Smooth muscle cell (in vitro differentiated cells): Measurements from ENCODE around the gene ANTXRL. TPM values are rescaled to one million over a fixed set of nuclear protein-coding genes. Genes with fewer than 3 reads are reported as not detected.

Experiments used
- DNase-seq: peaks from one replicate; lab custom pipeline; 2025; ENCODE audit not compliant: unreplicated experiment; lab: John Stamatoyannopoulos, UW
- H2AFZ ChIP-seq: fragments of 200-600 bp; sonication (generic); 2 replicates; pipeline ENCODE4 v1.6.0; 2016; ENCODE audit warnings: antibody characterized with exemption, low read depth, mild to moderate bottlenecking
- H3F3A ChIP-seq: fragments of 200-600 bp; sonication (generic); 2 replicates; pipeline ENCODE4 v1.6.0; 2017; ENCODE audit warnings: antibody characterized with exemption, low read depth
- H3K27ac ChIP-seq: fragments of 200-600 bp; sonication (generic); 2 replicates; pipeline ENCODE4 v1.5.1; 2016; ENCODE audit warnings: low read depth, mild to moderate bottlenecking
- H3K27me3 ChIP-seq: fragments of 200-600 bp; sonication (generic); 2 replicates; pipeline ENCODE4 v1.6.1; 2016; ENCODE audit warnings: low read depth, mild to moderate bottlenecking
- H3K36me3 ChIP-seq: fragments of 200-600 bp; sonication (generic); 2 replicates; pipeline ENCODE4 v1.5.1; 2016; ENCODE audit warnings: low read depth
- H3K4me1 ChIP-seq: fragments of 200-600 bp; sonication (generic); 2 replicates; pipeline ENCODE4 v1.5.1; 2016; ENCODE audit warnings: low read depth
- H3K4me2 ChIP-seq: fragments of 200-600 bp; sonication (generic); 2 replicates; pipeline ENCODE4 v1.6.0; 2016; ENCODE audit warnings: mild to moderate bottlenecking
- H3K4me3 ChIP-seq: fragments of 200-600 bp; sonication (generic); 2 replicates; pipeline ENCODE4 v1.5.1; 2016; ENCODE audit warnings: mild to moderate bottlenecking
- H3K79me2 ChIP-seq: fragments of 200-600 bp; sonication (generic); 2 replicates; pipeline ENCODE4 v1.6.0; 2016; ENCODE audit warnings: low read depth, mild to moderate bottlenecking
- H3K9ac ChIP-seq: fragments of 200-600 bp; sonication (generic); 2 replicates; pipeline ENCODE4 v1.6.0; 2016; ENCODE audit warnings: low read depth
- H3K9me3 ChIP-seq: fragments of 200-600 bp; sonication (generic); replicated peaks from 2 replicates; pipeline ENCODE4 v1.5.1; 2016; ENCODE audit warnings: low read depth
- H4K20me1 ChIP-seq: fragments of 200-600 bp; sonication (generic); 2 replicates; pipeline ENCODE4 v1.6.0; 2016; ENCODE audit warnings: low read depth
- CTCF ChIP-seq: fragments of 200-600 bp; sonication (generic); IDR thresholded peaks from 2 replicates; pipeline ENCODE4 v1.5.1; 2017; ENCODE audit warnings: borderline replicate concordance, mild to moderate bottlenecking, antibody characterized with exemption; ENCODE audit not compliant: insufficient read depth, poor library complexity, severe bottlenecking
- WGBS: methylation state at CpG from one replicate; pipeline ENCODE4 v1.1.7; 2016; ENCODE audit warnings: low lambda C conversion rate; 5-methylcytosine and 5-hydroxymethylcytosine counted together
- polyA plus RNA-seq: library from polyadenylated mRNA; unstranded; fragments of >200 nt; fragmentation: Nextera tagmentation; extraction: Ambion mirVana; gene quantifications from 2 replicates; pipeline ENCODE4 v1.2.1, GENCODE V29; 2016
- total RNA-seq: library from RNA; depleted of rRNA; stranded (reverse); fragments of >200 nt; gene quantifications from 2 replicates; pipeline ENCODE4 v1.2.3, GENCODE V29; 2014

ANTXRL gene
- total and polyA plus RNA-seq, 2 experiments from 2014 or later = not detected

- H3F3A ChIP-seq = no peaks in the 10 kb centered on the region
- H3K79me2 ChIP-seq = no peaks in the 10 kb centered on the region
- no peaks in the 10 kb centered on the region for H3K4me1 ChIP-seq
- H2AFZ ChIP-seq = no peak overlapping the region
- no peak for DNase-seq
- no peak overlapping the region for H3K4me3 ChIP-seq
- TF ChIP-seq CTCF = no peak
- H4K20me1 ChIP-seq = no peaks in the 10 kb centered on the region
- H3K9me3 ChIP-seq = no peaks in the 10 kb centered on the region
- H3K27ac ChIP-seq = no peak overlapping the region
- no peaks in the 10 kb centered on the region for H3K36me3 ChIP-seq
- no peak overlapping the region for H3K4me2 ChIP-seq
- H3K9ac ChIP-seq = no peak overlapping the region
- WGBS = 87% methylated on average over 6 of the region's 6 CpGs
- no peaks in the 10 kb centered on the region for H3K27me3 ChIP-seq
Observed at GRCh38 chr10:46288601-46289206, 1.9 kb downstream of the ANTXRL start.

GRCh38 chr10:46289209-46289810 lies 2.5 kb downstream of the ANTXRL start:
- Histone ChIP-seq H3K27ac (no peak overlapping the region), H3K4me3 (no peak overlapping the region), H3F3A (no peaks in the 10 kb centered on the region), H4K20me1 (no peaks in the 10 kb centered on the region), H3K36me3 (no peaks in the 10 kb centered on the region), H3K27me3 (no peaks in the 10 kb centered on the region), H2AFZ (no peak overlapping the region), H3K79me2 (no peaks in the 10 kb centered on the region), H3K9ac (no peak overlapping the region), H3K4me2 (no peak overlapping the region), H3K9me3 (no peaks in the 10 kb centered on the region), H3K4me1 (no peaks in the 10 kb centered on the region)
- no peak for DNase-seq
- 91% methylated on average over 7 of the region's 7 CpGs for WGBS
- no peak for TF ChIP-seq CTCF

GRCh38 chr10:46290101-46290886 lies 3.5 kb downstream of the ANTXRL start:
- no peak overlapping the region for H3K4me3 ChIP-seq
- H3K27me3 ChIP-seq = no peaks in the 10 kb centered on the region
- no peaks in the 10 kb centered on the region for H3K79me2 ChIP-seq
- no peaks in the 10 kb centered on the region for H3F3A ChIP-seq
- DNase-seq = no peak
- no peak overlapping the region for H3K9ac ChIP-seq
- WGBS = 96% methylated on average over 15 of the region's 15 CpGs
- H3K36me3 ChIP-seq = no peaks in the 10 kb centered on the region
- no peak overlapping the region for H3K27ac ChIP-seq
- no peaks in the 10 kb centered on the region for H4K20me1 ChIP-seq
- H2AFZ ChIP-seq = no peak overlapping the region
- no peaks in the 10 kb centered on the region for H3K9me3 ChIP-seq
- no peak for TF ChIP-seq CTCF
- H3K4me2 ChIP-seq = no peak overlapping the region
- no peaks in the 10 kb centered on the region for H3K4me1 ChIP-seq
